Colonic mucosa (tissue), 4 donors: ENCODE results near the gene LELP1. TPM values are rescaled to one million over a fixed set of nuclear protein-coding genes. Genes with fewer than 3 reads are reported as not detected.

Source experiments
- DNase-seq: peaks from one replicate; pipeline ENCODE4 v3.0.0-alpha.2; 2020
- H3K27ac ChIP-seq: fragments of 200-600 bp; one replicate; pipeline ENCODE4 v1.8.0; 2021
- H3K27me3 ChIP-seq: fragments of 200-600 bp; one replicate; pipeline ENCODE4 v1.8.0; 2021
- H3K36me3 ChIP-seq: fragments of 200-600 bp; one replicate; pipeline ENCODE4 v1.8.0; 2021
- H3K4me1 ChIP-seq: fragments of 200-600 bp; one replicate; pipeline ENCODE4 v1.8.0; 2021; ENCODE audit warnings: mild to moderate bottlenecking
- H3K4me3 ChIP-seq: fragments of 200-600 bp; one replicate; pipeline ENCODE4 v1.8.0; 2021
- H3K9ac ChIP-seq, 2 donors: one replicate each; pipeline ENCODE4 v1.7.0; 2013; ENCODE audit warnings: control low read depth in 2 of 2, low read depth in 2 of 2, low read length in 2 of 2
- H3K9me3 ChIP-seq: fragments of 200-600 bp; one replicate; pipeline ENCODE4 v1.8.0; 2021
- CTCF ChIP-seq: fragments of 200-600 bp; IDR thresholded peaks from one replicate; pipeline ENCODE4 v1.8.0; 2022; ENCODE audit warnings: antibody characterized with exemption, mild to moderate bottlenecking
- intact Hi-C: fragments of 100-400 bp; cut with DNase I; formaldehyde crosslinking; loops from one replicate; pipeline ENCODE4 v1.14.1; 2022
- total RNA-seq, 2 donors: library from RNA; stranded (reverse); fragmentation: NEBNext Ultra II Directional in 1 of 2; extraction: Animal tissue kit (Norgen Biotek cat#: 25700) in 1 of 2; gene quantifications; one replicate each; pipeline ENCODE4 v1.2.1, GENCODE V29; 2021
- donor health status: healthy.
- donor health status: DM: no; HTN: no; CAD: no.
- donor health status: DM: no; HTN: no; CAD: no.

LELP1 gene
- total RNA-seq, 2 donors from 2014 or later, result not detected

- no peak overlapping the region for H3K27ac ChIP-seq
- DNase-seq, result no peak
- no peak overlapping the region for H3K9ac ChIP-seq
- H3K27me3 ChIP-seq, result no peaks in the 10 kb centered on the region
- H3K4me3 ChIP-seq, result no peak overlapping the region
- intact Hi-C loops, result no loop called here
- H3K9me3 ChIP-seq, result no peaks in the 10 kb centered on the region
- TF ChIP-seq CTCF, result no peak
- H3K36me3 ChIP-seq, result no peaks in the 10 kb centered on the region
- H3K4me1 ChIP-seq, result no peaks in the 10 kb centered on the region
Observed at GRCh38 chr1:153206631-153207030, 3.4 kb downstream of the LELP1 start.

- TF ChIP-seq CTCF, result no peak
- intact Hi-C loops, result no loop called here
- H3K27me3 ChIP-seq, result no peaks in the 10 kb centered on the region
- no peak for DNase-seq
- H3K9ac ChIP-seq, result no peak overlapping the region
- no peaks in the 10 kb centered on the region for H3K4me1 ChIP-seq
- no peak overlapping the region for H3K4me3 ChIP-seq
- H3K9me3 ChIP-seq, result no peaks in the 10 kb centered on the region
- H3K27ac ChIP-seq, result no peak overlapping the region
- no peaks in the 10 kb centered on the region for H3K36me3 ChIP-seq
Observed at GRCh38 chr1:153210206-153210605, 7.0 kb downstream of the LELP1 start.

GRCh38 chr1:153212201-153212600 lies 9.0 kb downstream of the LELP1 start:
- H3K27me3 ChIP-seq, result no peaks in the 10 kb centered on the region

DNA sequence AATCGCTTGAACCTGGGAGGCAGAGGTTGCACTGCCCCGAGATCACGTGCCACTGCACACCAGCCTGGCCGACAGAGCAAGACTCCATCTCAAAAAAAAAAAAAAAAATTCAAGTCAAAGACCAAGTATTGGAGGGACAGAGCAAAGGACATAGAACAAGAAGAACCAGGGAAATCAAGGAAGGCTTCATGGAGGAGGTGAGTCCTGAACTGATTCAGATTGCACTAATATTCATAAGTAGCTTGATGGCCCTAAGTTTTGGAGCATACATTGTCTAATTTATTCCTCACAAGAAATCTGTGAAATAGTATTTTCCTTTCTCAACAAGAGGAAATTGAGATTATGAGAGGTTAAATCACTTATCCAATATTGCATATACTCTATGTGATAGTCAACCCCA lies 10.3 kb downstream of the LELP1 start:
- intact Hi-C loops, result no loop called here
- no peak for DNase-seq
- TF ChIP-seq CTCF, result no peak
- H3K27me3 ChIP-seq, result no peaks in the 10 kb centered on the region
- no peaks in the 10 kb centered on the region for H3K36me3 ChIP-seq
- H3K9me3 ChIP-seq, result no peaks in the 10 kb centered on the region
- no peak overlapping the region for H3K27ac ChIP-seq
- no peak overlapping the region for H3K4me3 ChIP-seq
- H3K9ac ChIP-seq, result no peak overlapping the region
- H3K4me1 ChIP-seq, result no peaks in the 10 kb centered on the region

More at GRCh38 chr1:153212201-153212600, 9.0 kb downstream of the LELP1 start:
- H3K36me3 ChIP-seq, result no peaks in the 10 kb centered on the region
- DNase-seq, result no peak
- H3K27ac ChIP-seq, result no peak overlapping the region
- no peak overlapping the region for H3K9ac ChIP-seq
- no peaks in the 10 kb centered on the region for H3K4me1 ChIP-seq
- no peaks in the 10 kb centered on the region for H3K9me3 ChIP-seq
- no peak overlapping the region for H3K4me3 ChIP-seq
- TF ChIP-seq CTCF, result no peak
- intact Hi-C loops, result no loop called here

DNA sequence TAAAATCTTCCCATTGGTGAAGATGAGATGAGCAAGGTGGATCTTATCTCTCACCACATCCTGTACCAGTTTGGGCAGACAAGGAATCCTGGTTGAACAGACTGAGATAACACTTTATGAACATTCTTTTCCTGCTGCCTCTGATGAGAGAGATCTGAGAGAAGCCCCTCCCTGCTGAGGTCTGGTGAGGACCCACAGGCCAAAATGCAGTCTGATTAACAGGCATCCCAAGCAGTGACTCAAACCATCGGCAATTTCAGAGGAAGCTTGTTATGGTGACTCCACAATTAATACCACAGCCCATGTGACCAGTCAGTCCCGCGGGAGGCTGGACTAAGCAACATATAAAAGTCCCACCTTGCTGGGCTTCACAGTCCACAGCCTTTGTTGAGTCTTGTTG lies 14.0 kb downstream of the LELP1 start, which contains the start of gene PRR9:
Gene PRR9, plus strand, starts transcription at position 373 of the 400 bp plus-strand sequence. CDS start 561 bp downstream, outside the sequence.
- no peak for TF ChIP-seq CTCF
- Histone ChIP-seq H3K4me3 (no peak within 1 kb of the TSS), H3K9me3 (no peaks in the 10 kb centered on the region), H3K27me3 (no peaks in the 10 kb centered on the region), H3K9ac (no peak within 1 kb of the TSS), H3K4me1 (no peaks in the 10 kb centered on the region), H3K27ac (no peak within 1 kb of the TSS), H3K36me3 (no peaks in the 10 kb centered on the region)
- no peak for DNase-seq
- intact Hi-C loops, result no loop called here
